Gastrocnemius medialis (tissue), 4 donors: Measurements from ENCODE around the gene NPL.

Source experiments
- POLR2A ChIP-seq, 2 donors: fragments of 450-650 bp; IDR thresholded peaks; one replicate each; pipeline ENCODE4 v1.6.1; 2017; ENCODE audit warnings: antibody characterized with exemption in 2 of 2, mild to moderate bottlenecking in 2 of 2, moderate library complexity in 2 of 2
- TF ChIP-seq, protein P1 (sequence below), 5 experiments: fragments of 450-650 bp in 3 of 5; fragments of 200-600 bp in 2 of 5; sonication (generic) in 2 of 5; IDR thresholded peaks in 4 of 5; conservative IDR thresholded peaks in 1 of 5; 1 replicate in 4 of 5; 2 replicates in 1 of 5; pipeline ENCODE4 v1.5.1; 2016 to 2019; ENCODE audit warnings: antibody characterized with exemption in 5 of 5, mild to moderate bottlenecking in 3 of 5, moderate library complexity in 3 of 5

- TF ChIP-seq, protein P1, sequence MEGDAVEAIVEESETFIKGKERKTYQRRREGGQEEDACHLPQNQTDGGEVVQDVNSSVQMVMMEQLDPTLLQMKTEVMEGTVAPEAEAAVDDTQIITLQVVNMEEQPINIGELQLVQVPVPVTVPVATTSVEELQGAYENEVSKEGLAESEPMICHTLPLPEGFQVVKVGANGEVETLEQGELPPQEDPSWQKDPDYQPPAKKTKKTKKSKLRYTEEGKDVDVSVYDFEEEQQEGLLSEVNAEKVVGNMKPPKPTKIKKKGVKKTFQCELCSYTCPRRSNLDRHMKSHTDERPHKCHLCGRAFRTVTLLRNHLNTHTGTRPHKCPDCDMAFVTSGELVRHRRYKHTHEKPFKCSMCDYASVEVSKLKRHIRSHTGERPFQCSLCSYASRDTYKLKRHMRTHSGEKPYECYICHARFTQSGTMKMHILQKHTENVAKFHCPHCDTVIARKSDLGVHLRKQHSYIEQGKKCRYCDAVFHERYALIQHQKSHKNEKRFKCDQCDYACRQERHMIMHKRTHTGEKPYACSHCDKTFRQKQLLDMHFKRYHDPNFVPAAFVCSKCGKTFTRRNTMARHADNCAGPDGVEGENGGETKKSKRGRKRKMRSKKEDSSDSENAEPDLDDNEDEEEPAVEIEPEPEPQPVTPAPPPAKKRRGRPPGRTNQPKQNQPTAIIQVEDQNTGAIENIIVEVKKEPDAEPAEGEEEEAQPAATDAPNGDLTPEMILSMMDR (IDR thresholded peaks at IDR 0.05 in 4 of 5, conservative IDR thresholded peaks at IDR 0.05 in 1 of 5) = no peak
- no peak for TF ChIP-seq POLR2A (IDR thresholded peaks at IDR 0.05)
Observed at GRCh38 chr1:182770232-182770631, 19.3 kb upstream of the NPL start.
